GM19240 (cell line): ENCODE measurements around the gene KANSL1L.

Experiments used
- DNase-seq: peaks from one replicate; pipeline ENCODE4 v3.0.0; 2011; ENCODE audit warnings: low spot score; ENCODE audit not compliant: insufficient read length

The KANSL1L gene

GRCh38 chr2:210086292-210086691, 84.9 kb downstream of the KANSL1L start:
- DNase-seq = no peak

- DNase-seq = no peak
Observed at GRCh38 chr2:210072922-210073509, 98.2 kb downstream of the KANSL1L start.

- DNase-seq = no peak
Observed at GRCh38 chr2:210072493-210072892, 98.7 kb downstream of the KANSL1L start.

GRCh38 chr2:210063306-210063705, 107.9 kb downstream of the KANSL1L start:
- DNase-seq = no peak

GRCh38 chr2:210055825-210056224, 115.4 kb downstream of the KANSL1L start:
- DNase-seq = no peak

GRCh38 chr2:210054696-210055095, 116.5 kb downstream of the KANSL1L start:
- DNase-seq = no peak

- DNase-seq = no peak
Observed at GRCh38 chr2:210050885-210051284, 120.3 kb downstream of the KANSL1L start.

- no peak for DNase-seq
Observed at GRCh38 chr2:210049831-210050230, 121.4 kb downstream of the KANSL1L start.

- no peak for DNase-seq
Observed at GRCh38 chr2:210046851-210047500, 124.2 kb downstream of the KANSL1L start.

GRCh38 chr2:210038078-210038477, 133.1 kb downstream of the KANSL1L start:
- no peak for DNase-seq

GRCh38 chr2:210035679-210036078, 135.5 kb downstream of the KANSL1L start:
- no peak for DNase-seq

- DNase-seq = no peak
Observed at GRCh38 chr2:210034087-210034683, 137.0 kb downstream of the KANSL1L start.

- no peak for DNase-seq
Observed at GRCh38 chr2:210028178-210028577, 143.0 kb downstream of the KANSL1L start.

GRCh38 chr2:210027608-210028007, 143.6 kb downstream of the KANSL1L start:
- DNase-seq = no peak

- no peak for DNase-seq
Observed at GRCh38 chr2:210022824-210023223, 148.4 kb downstream of the KANSL1L start.

- DNase-seq = no peak
Observed at GRCh38 chr2:210020138-210020537, 151.1 kb downstream of the KANSL1L start.

- DNase-seq = no peak
Observed at GRCh38 chr2:210009896-210010295, 161.3 kb downstream of the KANSL1L start.

GRCh38 chr2:210009126-210009525, 162.1 kb downstream of the KANSL1L start:
- no peak for DNase-seq

GRCh38 chr2:210007895-210008294, 163.3 kb downstream of the KANSL1L start:
- no peak for DNase-seq

- no peak for DNase-seq
Observed at GRCh38 chr2:210004881-210005280, 166.3 kb downstream of the KANSL1L start.

GRCh38 chr2:210003359-210003758, 167.8 kb downstream of the KANSL1L start:
- no peak for DNase-seq

- DNase-seq = peak; percentile 61
Observed at GRCh38 chr2:210002158-210003157, 168.8 kb downstream of the KANSL1L start, which contains the start of gene RPE. TSS of gene RPE (plus strand) at chr2:210002638. CDS start at chr2:210002662, 24 bp downstream.
